IMR-90 (cell line): Measurements from ENCODE around the gene TRIM5. TPM values are rescaled to one million over a fixed set of nuclear protein-coding genes. Genes with fewer than 3 reads are reported as not detected.

Experiments used
- ATAC-seq: fragments of 200-7000 bp; cut with Tn5 transposase; 2 replicates; pipeline ENCODE4 v1.9.1; 2020; ENCODE audit warnings: low read depth, mild to moderate bottlenecking, moderate library complexity
- BruUV-seq: library from RNA; stranded (reverse); fragments of 400-500 nt; replicated peaks from 2 replicates; lab custom pipeline; 2021; lab: Mats Ljungman, UMichigan
- CTCF ChIA-PET: fragments of 300-600 bp; formaldehyde crosslinking; extraction: SDS; loops from one replicate; lab custom pipeline; 2021; ENCODE audit warnings: antibody characterized with exemption; lab: Yijun Ruan, JAX
- POLR2A ChIA-PET: fragments of 300-600 bp; sonication (Branson Sonifier 250); formaldehyde crosslinking; loops from one replicate; lab custom pipeline; 2022; ENCODE audit warnings: antibody characterized with exemption; ENCODE audit not compliant: unreplicated experiment; lab: Charles Lee
- DNase-seq: peaks from one replicate; pipeline ENCODE4 v3.0.0; 2013
- H2AFZ ChIP-seq: replicated peaks from 2 replicates; pipeline ENCODE3; 2013; ENCODE audit warnings: low read length, mild to moderate bottlenecking; ENCODE audit not compliant: poor library complexity
- H2AK5ac ChIP-seq: 2 replicates; pipeline ENCODE4 v1.6.1; 2013; ENCODE audit warnings: low read depth, low read length, inconsistent platforms
- H2AK9ac ChIP-seq: replicated peaks from 2 replicates; pipeline ENCODE3; 2013; ENCODE audit warnings: mild to moderate bottlenecking, low read depth, low read length, moderate library complexity; ENCODE audit not compliant: poor library complexity
- H2BK120ac ChIP-seq: 2 replicates; pipeline ENCODE4 v1.6.1; 2013; ENCODE audit warnings: low read depth, low read length, inconsistent platforms
- H2BK15ac ChIP-seq: 3 replicates; pipeline ENCODE4 v1.6.1; 2013; ENCODE audit warnings: low read depth, low read length, inconsistent platforms
- H2BK20ac ChIP-seq: 2 replicates; pipeline ENCODE4 v1.6.1; 2013; ENCODE audit warnings: low read depth, mild to moderate bottlenecking, inconsistent platforms, low read length, moderate library complexity
- H2BK5ac ChIP-seq: 2 replicates; pipeline ENCODE4 v1.6.1; 2013; ENCODE audit warnings: mild to moderate bottlenecking, low read depth, low read length, inconsistent platforms; ENCODE audit not compliant: poor library complexity, severe bottlenecking
- H3K14ac ChIP-seq: replicated peaks from 2 replicates; pipeline ENCODE4 v1.6.1; 2013; ENCODE audit warnings: low read depth, low read length, inconsistent platforms
- H3K18ac ChIP-seq: 2 replicates; pipeline ENCODE4 v1.6.1; 2013; ENCODE audit warnings: low read depth, low read length, control low read depth
- H3K23ac ChIP-seq: 2 replicates; pipeline ENCODE4 v1.6.1; 2013; ENCODE audit warnings: low read depth, low read length, inconsistent platforms
- H3K27ac ChIP-seq: 2 replicates; pipeline ENCODE4 v1.5.1; 2013; ENCODE audit warnings: mild to moderate bottlenecking, control low read depth, low read length; ENCODE audit not compliant: insufficient read depth
- H3K27me3 ChIP-seq: 2 replicates; pipeline ENCODE4 v1.6.1; 2013; ENCODE audit warnings: low read length; ENCODE audit not compliant: control insufficient read depth, insufficient read depth
- H3K36me3 ChIP-seq: 2 replicates; pipeline ENCODE4 v1.6.1; 2013; ENCODE audit warnings: low read length, mixed read lengths; ENCODE audit not compliant: control insufficient read depth, insufficient read depth
- H3K4ac ChIP-seq: 2 replicates; pipeline ENCODE4 v1.6.1; 2013; ENCODE audit warnings: low read depth, low read length, inconsistent platforms
- H3K4me1 ChIP-seq: 2 replicates; pipeline ENCODE4 v1.6.1; 2013; ENCODE audit warnings: low read length, mixed read lengths; ENCODE audit not compliant: control insufficient read depth, insufficient read depth
- H3K4me2 ChIP-seq: 2 replicates; pipeline ENCODE4 v1.6.1; 2013; ENCODE audit warnings: low read depth, mild to moderate bottlenecking, control low read depth, low read length, moderate library complexity
- H3K4me3 ChIP-seq: 2 replicates; pipeline ENCODE4 v1.5.1; 2013; ENCODE audit warnings: low read depth, mild to moderate bottlenecking, control low read depth, low read length, moderate library complexity; ENCODE audit not compliant: insufficient read depth
- H3K56ac ChIP-seq: 2 replicates; pipeline ENCODE4 v1.6.1; 2013; ENCODE audit warnings: low read length, inconsistent platforms; ENCODE audit not compliant: insufficient read depth; ENCODE audit errors: extremely low read depth
- H3K79me1 ChIP-seq, 2 experiments: 2 replicates each; pipeline ENCODE4 v1.6.1; 2013; ENCODE audit warnings: low read length in 2 of 2, inconsistent platforms in 1 of 2, low read depth in 1 of 2
- H3K9ac ChIP-seq: 2 replicates; pipeline ENCODE4 v1.6.1; 2013; ENCODE audit warnings: low read depth, low read length, control low read depth
- H3K9me1 ChIP-seq: 2 replicates; pipeline ENCODE4 v1.6.1; 2013; ENCODE audit warnings: low read length, inconsistent platforms; ENCODE audit not compliant: insufficient read depth
- H3K9me3 ChIP-seq: 2 replicates; pipeline ENCODE4 v1.6.1; 2013; ENCODE audit warnings: low read length; ENCODE audit not compliant: control insufficient read depth, insufficient read depth
- H4K20me1 ChIP-seq: 2 replicates; pipeline ENCODE4 v1.6.1; 2013; ENCODE audit warnings: low read length, inconsistent platforms; ENCODE audit not compliant: insufficient read depth
- H4K5ac ChIP-seq: 2 replicates; pipeline ENCODE4 v1.6.1; 2013; ENCODE audit warnings: mild to moderate bottlenecking, low read depth, low read length, control low read depth
- H4K8ac ChIP-seq, 2 experiments: 2 replicates each; pipeline ENCODE4 v1.6.1; 2013; ENCODE audit warnings: low read depth in 2 of 2, low read length in 2 of 2, control low read depth in 1 of 2, inconsistent platforms in 1 of 2
- H4K91ac ChIP-seq: 2 replicates; pipeline ENCODE4 v1.6.1; 2013; ENCODE audit warnings: low read depth, low read length, inconsistent platforms; ENCODE audit not compliant: insufficient read depth
- BHLHE40 ChIP-seq: fragments of 150-350 bp; IDR thresholded peaks from 2 replicates; pipeline ENCODE4 v1.6.1; 2016; ENCODE audit warnings: mild to moderate bottlenecking, low read depth, low read length
- NFE2L2 ChIP-seq: fragments of 150-350 bp; IDR thresholded peaks from 2 replicates; pipeline ENCODE4 v1.6.1; 2016; ENCODE audit warnings: low read depth, mild to moderate bottlenecking, low read length
- SMC3 ChIP-seq: fragments of 150-350 bp; IDR thresholded peaks from 2 replicates; pipeline ENCODE4 v1.6.1; 2016; ENCODE audit warnings: low read depth, mild to moderate bottlenecking, antibody characterized with exemption, low read length, moderate library complexity
- WGBS, 2 experiments: methylation state at CpG; one replicate each; pipeline versions ENCODE4 v1.1.5 to v1.1.7; 2013; ENCODE audit warnings: missing lambda C conversion rate in 2 of 2; ENCODE audit not compliant: insufficient read length in 1 of 2; ENCODE audit errors: extremely low coverage in 2 of 2; 5-methylcytosine and 5-hydroxymethylcytosine counted together
- dilution Hi-C: fragments of 300-500 bp; cut with HindIII; formaldehyde crosslinking; loops from one replicate; pipeline ENCODE4 v1.14.3; 2018; ENCODE audit warnings: low sequenced_read_pairs; ENCODE audit not compliant: unreplicated experiment
- in situ Hi-C: fragments of 300-500 bp; cut with MboI; formaldehyde crosslinking; loops from 3 replicates; pipeline ENCODE4 v1.14.3; 2019; ENCODE audit warnings: low sequenced_read_pairs, inconsistent platforms, mixed read lengths
- intact Hi-C: fragments of 100-400 bp; cut with micrococcal nuclease; formaldehyde crosslinking; loops from 2 replicates; pipeline ENCODE4 v1.10.0; 2022
- polyA plus RNA-seq, 3 experiments: library from polyadenylated mRNA; depleted of rRNA; stranded (reverse); fragments of >200 nt; gene quantifications; 2 replicates each; pipeline ENCODE4 v1.2.3, GENCODE V29; 2012; ENCODE audit warnings: low replicate concordance in 1 of 3
- total RNA-seq: library from RNA; depleted of rRNA; stranded (reverse); fragments of >200 nt; gene quantifications from 2 replicates; pipeline ENCODE4 v1.2.3, GENCODE V29; 2012
- TF ChIP-seq, protein P1 (sequence below): fragments of 150-350 bp; IDR thresholded peaks from 2 replicates; pipeline ENCODE4 v1.6.1; 2016; ENCODE audit warnings: low read depth, mild to moderate bottlenecking, low read length, moderate library complexity, borderline replicate concordance
- TF ChIP-seq, protein P2 (sequence below): fragments of 150-350 bp; IDR thresholded peaks from 2 replicates; pipeline ENCODE4 v1.6.1; 2017; ENCODE audit warnings: mild to moderate bottlenecking, antibody characterized with exemption, low read length, low read depth

The TRIM5 gene
- total and polyA plus RNA-seq, 2 of the 4 experiments (the other 2 are of a cell fraction): 32.6 to 49.1 TPM

DNA sequence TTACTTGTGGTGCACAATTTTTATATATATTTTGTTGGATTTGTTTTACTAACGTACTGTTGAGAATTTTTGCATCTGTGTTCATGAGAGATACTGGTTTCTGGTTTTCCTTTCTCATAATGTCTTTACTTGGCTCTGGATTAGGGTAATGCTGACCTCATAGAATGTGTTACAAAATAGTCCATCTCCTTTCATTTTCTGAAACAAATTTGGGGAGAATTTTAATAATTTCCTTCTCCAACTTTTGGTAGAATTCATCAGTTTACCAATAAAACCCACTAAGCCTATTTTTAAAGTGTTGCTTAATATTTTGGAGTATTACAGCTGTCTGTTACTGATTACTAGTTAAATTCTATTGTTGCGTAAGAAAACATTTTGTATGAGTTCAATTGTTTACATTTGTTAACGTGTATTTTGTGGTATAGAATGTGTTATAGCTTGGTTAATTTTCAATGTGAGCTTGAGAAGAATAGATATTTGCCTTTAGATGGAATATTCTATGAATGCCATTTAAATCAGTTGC is 16.2 kb upstream of the TRIM5 start:
- DNase-seq (no peak), ATAC-seq (no peak)
- Histone ChIP-seq H3K9me3 (no peaks in the 10 kb centered on the region), H2AK9ac (no peak overlapping the region), H2BK120ac (no peak overlapping the region), H3K27me3 (no peaks in the 10 kb centered on the region), H3K14ac (no peak overlapping the region), H3K18ac (no peak overlapping the region), H3K9me1 (peaks cover 3% of the 10 kb centered on the region; the same call in 1 of the 2 replicates), H3K23ac (no peak overlapping the region), H3K4me3 (no peak overlapping the region), H3K36me3 (peaks cover 20% of the 10 kb centered on the region), H3K79me1 (peaks cover 0 to 3% of the 10 kb centered on the region in 2 experiments; a peak in 1 of 4 replicates), H3K27ac (no peak overlapping the region), H3K4me1 (peaks cover 1% of the 10 kb centered on the region; the same call in 1 of the 2 replicates), H3K4me2 (no peak overlapping the region), H2AFZ (no peak overlapping the region), H2BK20ac (no peak overlapping the region), H2BK5ac (no peak overlapping the region), H3K4ac (no peak overlapping the region), H4K5ac (no peak overlapping the region), H2AK5ac (no peak overlapping the region), H4K91ac (no peak overlapping the region), H2BK15ac (no peak overlapping the region), H4K20me1 (no peaks in the 10 kb centered on the region), H3K9ac (no peak overlapping the region), H4K8ac (no peak overlapping the region), H3K56ac (no peak overlapping the region)
- in situ Hi-C loops: no loop called here
- intact Hi-C loops: no loop called here
- dilution Hi-C loops: no loop called here
- ChIA-PET CTCF (no interaction called here), POLR2A (no interaction called here)
- no TSS peak for BruUV-seq
- TF ChIP-seq NFE2L2: no peak
- TF ChIP-seq BHLHE40: no peak
- TF ChIP-seq, protein P1, sequence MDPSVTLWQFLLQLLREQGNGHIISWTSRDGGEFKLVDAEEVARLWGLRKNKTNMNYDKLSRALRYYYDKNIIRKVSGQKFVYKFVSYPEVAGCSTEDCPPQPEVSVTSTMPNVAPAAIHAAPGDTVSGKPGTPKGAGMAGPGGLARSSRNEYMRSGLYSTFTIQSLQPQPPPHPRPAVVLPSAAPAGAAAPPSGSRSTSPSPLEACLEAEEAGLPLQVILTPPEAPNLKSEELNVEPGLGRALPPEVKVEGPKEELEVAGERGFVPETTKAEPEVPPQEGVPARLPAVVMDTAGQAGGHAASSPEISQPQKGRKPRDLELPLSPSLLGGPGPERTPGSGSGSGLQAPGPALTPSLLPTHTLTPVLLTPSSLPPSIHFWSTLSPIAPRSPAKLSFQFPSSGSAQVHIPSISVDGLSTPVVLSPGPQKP: no peak
- TF ChIP-seq, protein P2, sequence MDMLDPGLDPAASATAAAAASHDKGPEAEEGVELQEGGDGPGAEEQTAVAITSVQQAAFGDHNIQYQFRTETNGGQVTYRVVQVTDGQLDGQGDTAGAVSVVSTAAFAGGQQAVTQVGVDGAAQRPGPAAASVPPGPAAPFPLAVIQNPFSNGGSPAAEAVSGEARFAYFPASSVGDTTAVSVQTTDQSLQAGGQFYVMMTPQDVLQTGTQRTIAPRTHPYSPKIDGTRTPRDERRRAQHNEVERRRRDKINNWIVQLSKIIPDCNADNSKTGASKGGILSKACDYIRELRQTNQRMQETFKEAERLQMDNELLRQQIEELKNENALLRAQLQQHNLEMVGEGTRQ: no peak
- TF ChIP-seq SMC3: no peak
- WGBS, 2 experiments: 0 to 100% methylated on average over 1 of the region's 3 CpGs
